ENCODE data around the gene YBX2. TPM values are rescaled to one million over a fixed set of nuclear protein-coding genes. Genes with fewer than 3 reads are reported as not detected.

Gene YBX2
- polyA plus RNA-seq, 1 donor (not counting 4 experiments of a cell fraction or from before 2014, with no cell fraction given) = 0.05 TPM

GRCh38 chr17:7290685-7291084, 3.8 kb downstream of the YBX2 start:
- FAIRE-seq (no peak), DNase-seq (ENCODE audit: low read depth, low spot score) (no peak)
- Histone ChIP-seq H3K4me2 (ENCODE audit: control insufficient read depth, extremely low read depth, insufficient read depth, low read depth, low read length) (no peak overlapping the region), H3K4me3 (ENCODE audit: control insufficient read depth in 2 of 3, extremely low read depth in 1 of 3, insufficient read depth in 2 of 3, low read depth in 1 of 3, low read length in 3 of 3) (no peak overlapping the region), H3K27me3 (ENCODE audit: control insufficient read depth, extremely low read depth, insufficient read depth, low read length) (peaks cover 48% of the 10 kb centered on the region), H2AFZ (ENCODE audit: control insufficient read depth, low read length) (no peak overlapping the region), H3K79me2 (ENCODE audit: control insufficient read depth, insufficient read depth, low read length) (no peaks in the 10 kb centered on the region), H3K27ac (ENCODE audit: control insufficient read depth, insufficient read depth, low read length) (no peak overlapping the region), H3K9me1 (ENCODE audit: control insufficient read depth, extremely low read depth, insufficient read depth, low read length) (no peaks in the 10 kb centered on the region), H3K4me1 (ENCODE audit: control insufficient read depth, extremely low read depth, insufficient read depth, low read length) (peaks cover 14% of the 10 kb centered on the region), H4K20me1 (ENCODE audit: control insufficient read depth, extremely low read depth, insufficient read depth, low read length) (peaks cover 2% of the 10 kb centered on the region), H3K9ac (ENCODE audit: control insufficient read depth, extremely low read depth, insufficient read depth, low read length) (no peak overlapping the region), H3K9me3 (ENCODE audit: control insufficient read depth, low read depth, low read length) (no peaks in the 10 kb centered on the region), H3K36me3 (ENCODE audit: control insufficient read depth in 2 of 2, extremely low read depth in 1 of 2, insufficient read depth in 2 of 2, low read length in 2 of 2) (no peaks in the 10 kb centered on the region)
- TF ChIP-seq, protein P1, sequence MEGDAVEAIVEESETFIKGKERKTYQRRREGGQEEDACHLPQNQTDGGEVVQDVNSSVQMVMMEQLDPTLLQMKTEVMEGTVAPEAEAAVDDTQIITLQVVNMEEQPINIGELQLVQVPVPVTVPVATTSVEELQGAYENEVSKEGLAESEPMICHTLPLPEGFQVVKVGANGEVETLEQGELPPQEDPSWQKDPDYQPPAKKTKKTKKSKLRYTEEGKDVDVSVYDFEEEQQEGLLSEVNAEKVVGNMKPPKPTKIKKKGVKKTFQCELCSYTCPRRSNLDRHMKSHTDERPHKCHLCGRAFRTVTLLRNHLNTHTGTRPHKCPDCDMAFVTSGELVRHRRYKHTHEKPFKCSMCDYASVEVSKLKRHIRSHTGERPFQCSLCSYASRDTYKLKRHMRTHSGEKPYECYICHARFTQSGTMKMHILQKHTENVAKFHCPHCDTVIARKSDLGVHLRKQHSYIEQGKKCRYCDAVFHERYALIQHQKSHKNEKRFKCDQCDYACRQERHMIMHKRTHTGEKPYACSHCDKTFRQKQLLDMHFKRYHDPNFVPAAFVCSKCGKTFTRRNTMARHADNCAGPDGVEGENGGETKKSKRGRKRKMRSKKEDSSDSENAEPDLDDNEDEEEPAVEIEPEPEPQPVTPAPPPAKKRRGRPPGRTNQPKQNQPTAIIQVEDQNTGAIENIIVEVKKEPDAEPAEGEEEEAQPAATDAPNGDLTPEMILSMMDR (optimal IDR thresholded peaks at IDR 0.05 in 1 of 3, IDR thresholded peaks at IDR 0.05 in 1 of 3, conservative IDR thresholded peaks at IDR 0.05 in 1 of 3; ENCODE audit: extremely low read depth in 1 of 3, insufficient read depth in 2 of 3, low read length in 3 of 3) = no peak
- TF ChIP-seq EZH2 (IDR thresholded peaks at IDR 0.05; ENCODE audit: low read length) = no peak
- dilution Hi-C loops (cut with MboI; ENCODE audit: extremely low pct_ligation_motif_present, low sequenced_read_pairs) = no loop called here

- no peaks in the 10 kb centered on the region for H3K9me1 ChIP-seq (ENCODE audit: control insufficient read depth, extremely low read depth, insufficient read depth, low read length)
- peaks cover 50% of the 10 kb centered on the region for H3K27me3 ChIP-seq (ENCODE audit: control insufficient read depth, extremely low read depth, insufficient read depth, low read length)
- no peak overlapping the region for H3K4me2 ChIP-seq (ENCODE audit: control insufficient read depth, extremely low read depth, insufficient read depth, low read depth, low read length)
- no peak overlapping the region for H3K9ac ChIP-seq (ENCODE audit: control insufficient read depth, extremely low read depth, insufficient read depth, low read length)
- DNase-seq (ENCODE audit: low read depth, low spot score) = no peak
- H3K27ac ChIP-seq (ENCODE audit: control insufficient read depth, insufficient read depth, low read length) = no peak overlapping the region
- H3K79me2 ChIP-seq (ENCODE audit: control insufficient read depth, insufficient read depth, low read length) = no peaks in the 10 kb centered on the region
- H3K4me1 ChIP-seq (ENCODE audit: control insufficient read depth, extremely low read depth, insufficient read depth, low read length) = peaks cover 14% of the 10 kb centered on the region
- H2AFZ ChIP-seq (ENCODE audit: control insufficient read depth, low read length) = no peak overlapping the region
- no peak overlapping the region for H3K4me3 ChIP-seq (ENCODE audit: control insufficient read depth in 2 of 3, extremely low read depth in 1 of 3, insufficient read depth in 2 of 3, low read depth in 1 of 3, low read length in 3 of 3)
- H3K36me3 ChIP-seq (ENCODE audit: control insufficient read depth in 2 of 2, extremely low read depth in 1 of 2, insufficient read depth in 2 of 2, low read length in 2 of 2) = no peaks in the 10 kb centered on the region
- H4K20me1 ChIP-seq (ENCODE audit: control insufficient read depth, extremely low read depth, insufficient read depth, low read length) = peaks cover 2% of the 10 kb centered on the region
- no peak for FAIRE-seq
- no peaks in the 10 kb centered on the region for H3K9me3 ChIP-seq (ENCODE audit: control insufficient read depth, low read depth, low read length)
- TF ChIP-seq EZH2 (IDR thresholded peaks at IDR 0.05; ENCODE audit: low read length) = no peak
- TF ChIP-seq, protein P1 (optimal IDR thresholded peaks at IDR 0.05 in 1 of 3, IDR thresholded peaks at IDR 0.05 in 1 of 3, conservative IDR thresholded peaks at IDR 0.05 in 1 of 3; ENCODE audit: extremely low read depth in 1 of 3, insufficient read depth in 2 of 3, low read length in 3 of 3) = no peak
- dilution Hi-C loops (cut with MboI; ENCODE audit: extremely low pct_ligation_motif_present, low sequenced_read_pairs) = no loop called here
These were observed 4.3 kb downstream of the YBX2 start for GRCh38 chr17:7290166-7290565.
